ENCODE measurements around the gene MKLN1.

DNA sequence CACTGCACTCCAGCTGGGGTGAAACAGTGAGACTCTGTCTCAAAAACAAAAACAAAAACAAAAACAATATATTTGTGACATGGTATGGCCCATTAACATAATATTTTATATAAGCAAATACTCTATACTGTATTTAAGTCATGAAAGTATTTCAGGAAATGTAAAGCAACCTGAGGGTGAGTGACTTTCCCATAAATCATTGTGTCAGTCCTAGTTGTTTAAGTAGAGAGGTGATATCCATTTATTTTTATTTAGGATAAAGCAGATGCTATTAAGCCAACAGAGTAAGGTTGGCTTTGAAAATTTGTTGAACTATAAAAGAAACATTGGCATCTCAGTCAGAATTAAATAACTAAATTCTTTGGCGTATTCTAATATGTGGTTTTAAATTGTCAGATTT lies 60.5 kb downstream of the MKLN1 start:
- no peak for TF ChIP-seq EZH2phosphoT487 (conservative IDR thresholded peaks at IDR 0.05; ENCODE audit: low read length)
- TF ChIP-seq, protein P1, sequence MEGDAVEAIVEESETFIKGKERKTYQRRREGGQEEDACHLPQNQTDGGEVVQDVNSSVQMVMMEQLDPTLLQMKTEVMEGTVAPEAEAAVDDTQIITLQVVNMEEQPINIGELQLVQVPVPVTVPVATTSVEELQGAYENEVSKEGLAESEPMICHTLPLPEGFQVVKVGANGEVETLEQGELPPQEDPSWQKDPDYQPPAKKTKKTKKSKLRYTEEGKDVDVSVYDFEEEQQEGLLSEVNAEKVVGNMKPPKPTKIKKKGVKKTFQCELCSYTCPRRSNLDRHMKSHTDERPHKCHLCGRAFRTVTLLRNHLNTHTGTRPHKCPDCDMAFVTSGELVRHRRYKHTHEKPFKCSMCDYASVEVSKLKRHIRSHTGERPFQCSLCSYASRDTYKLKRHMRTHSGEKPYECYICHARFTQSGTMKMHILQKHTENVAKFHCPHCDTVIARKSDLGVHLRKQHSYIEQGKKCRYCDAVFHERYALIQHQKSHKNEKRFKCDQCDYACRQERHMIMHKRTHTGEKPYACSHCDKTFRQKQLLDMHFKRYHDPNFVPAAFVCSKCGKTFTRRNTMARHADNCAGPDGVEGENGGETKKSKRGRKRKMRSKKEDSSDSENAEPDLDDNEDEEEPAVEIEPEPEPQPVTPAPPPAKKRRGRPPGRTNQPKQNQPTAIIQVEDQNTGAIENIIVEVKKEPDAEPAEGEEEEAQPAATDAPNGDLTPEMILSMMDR (IDR thresholded peaks at IDR 0.05; ENCODE audit: insufficient read depth, low read length, poor library complexity, severe bottlenecking), result no peak

Data from SU-DHL-6 (cell line).